Duodenal mucosa (tissue), 2 donors: Measurements from ENCODE around the gene EMX1.

Source experiments
- H3K27ac ChIP-seq: one replicate; pipeline ENCODE4 v1.7.0; 2013; ENCODE audit warnings: low read depth, low read length
- H3K27me3 ChIP-seq, 2 donors: one replicate each; pipeline ENCODE4 v1.7.0; 2013; ENCODE audit warnings: low read length in 2 of 2, control low read depth in 1 of 2; ENCODE audit not compliant: insufficient read depth in 2 of 2, control insufficient read depth in 1 of 2
- H3K36me3 ChIP-seq, 2 donors: one replicate each; pipeline ENCODE4 v1.7.0; 2013; ENCODE audit warnings: low read length in 2 of 2, control low read depth in 1 of 2; ENCODE audit not compliant: insufficient read depth in 2 of 2, control insufficient read depth in 1 of 2
- H3K4me1 ChIP-seq, 2 donors: one replicate each; pipeline ENCODE4 v1.7.0; 2013; ENCODE audit warnings: low read length in 2 of 2, control low read depth in 1 of 2; ENCODE audit not compliant: insufficient read depth in 2 of 2, control insufficient read depth in 1 of 2
- H3K4me3 ChIP-seq, 2 donors: one replicate each; pipeline ENCODE4 v1.7.0; 2013; ENCODE audit warnings: low read length in 2 of 2, low read depth in 1 of 2
- H3K9ac ChIP-seq, 2 donors: one replicate each; pipeline ENCODE4 v1.7.0; 2013; ENCODE audit warnings: low read length in 2 of 2, low read depth in 1 of 2
- H3K9me3 ChIP-seq, 2 donors: one replicate each; pipeline ENCODE4 v1.7.0; 2013; ENCODE audit warnings: low read length in 2 of 2, control low read depth in 1 of 2; ENCODE audit not compliant: control insufficient read depth in 1 of 2

The EMX1 gene

GRCh38 chr2:72891091-72891818 lies 26.1 kb upstream of the EMX1 start:
- Histone ChIP-seq H3K27me3 (peaks cover 8 to 20% of the 10 kb centered on the region in 2 donors), H3K36me3 (peaks cover 6 to 19% of the 10 kb centered on the region in 2 donors), H3K27ac (no peak overlapping the region), H3K9me3 (no peaks in the 10 kb centered on the region), H3K9ac (no peak overlapping the region), H3K4me3 (no peak overlapping the region), H3K4me1 (peaks cover 40 to 42% of the 10 kb centered on the region in 2 donors)

- Histone ChIP-seq H3K4me1 (peaks cover 37 to 42% of the 10 kb centered on the region in 2 donors), H3K9ac (no peak overlapping the region), H3K4me3 (no peak overlapping the region), H3K36me3 (peaks cover 6 to 19% of the 10 kb centered on the region in 2 donors), H3K27ac (no peak overlapping the region), H3K27me3 (peaks cover 12 to 24% of the 10 kb centered on the region in 2 donors), H3K9me3 (no peaks in the 10 kb centered on the region)
Observed at GRCh38 chr2:72892506-72893173, 24.7 kb upstream of the EMX1 start.

- Histone ChIP-seq H3K36me3 (peaks cover 6 to 19% of the 10 kb centered on the region in 2 donors), H3K9ac (no peak overlapping the region), H3K27ac (no peak overlapping the region), H3K9me3 (no peaks in the 10 kb centered on the region), H3K4me1 (peaks cover 28 to 32% of the 10 kb centered on the region in 2 donors), H3K4me3 (no peak overlapping the region), H3K27me3 (peaks cover 13 to 24% of the 10 kb centered on the region in 2 donors)
Observed at GRCh38 chr2:72893594-72894319, 23.6 kb upstream of the EMX1 start.

- Histone ChIP-seq H3K9ac (no peak overlapping the region), H3K9me3 (no peaks in the 10 kb centered on the region), H3K36me3 (peaks cover 6 to 15% of the 10 kb centered on the region in 2 donors), H3K27me3 (peaks cover 13 to 21% of the 10 kb centered on the region in 2 donors), H3K4me1 (peaks cover 22 to 25% of the 10 kb centered on the region in 2 donors), H3K27ac (no peak overlapping the region), H3K4me3 (no peak overlapping the region)
Observed at GRCh38 chr2:72894514-72894913, 22.8 kb upstream of the EMX1 start.

GRCh38 chr2:72895154-72895553 lies 22.2 kb upstream of the EMX1 start:
- H3K9ac ChIP-seq, result no peak overlapping the region
- peaks cover 6 to 15% of the 10 kb centered on the region in 2 donors for H3K36me3 ChIP-seq
- H3K27me3 ChIP-seq, result peaks cover 17 to 21% of the 10 kb centered on the region in 2 donors
- H3K9me3 ChIP-seq, result no peaks in the 10 kb centered on the region
- H3K4me1 ChIP-seq, result peaks cover 18 to 19% of the 10 kb centered on the region in 2 donors
- H3K27ac ChIP-seq, result no peak overlapping the region
- H3K4me3 ChIP-seq, result peak overlapping the region in 1 of 2 donors; percentile 57

GRCh38 chr2:72895759-72896281 lies 21.5 kb upstream of the EMX1 start:
- Histone ChIP-seq H3K27ac (no peak overlapping the region), H3K36me3 (peaks cover 6 to 15% of the 10 kb centered on the region in 2 donors), H3K9ac (no peak overlapping the region), H3K27me3 (peaks cover 22 to 27% of the 10 kb centered on the region in 2 donors), H3K4me3 (peak overlapping the region; percentile 41 to 57), H3K4me1 (peaks cover 18 to 19% of the 10 kb centered on the region in 2 donors), H3K9me3 (no peaks in the 10 kb centered on the region)

GRCh38 chr2:72896446-72896845 lies 20.9 kb upstream of the EMX1 start:
- no peak overlapping the region for H3K9ac ChIP-seq
- H3K27me3 ChIP-seq, result peaks cover 24 to 33% of the 10 kb centered on the region in 2 donors
- H3K4me3 ChIP-seq, result peak overlapping the region in 1 of 2 donors; percentile 57
- H3K27ac ChIP-seq, result no peak overlapping the region
- H3K9me3 ChIP-seq, result no peaks in the 10 kb centered on the region
- peaks cover 18 to 19% of the 10 kb centered on the region in 2 donors for H3K4me1 ChIP-seq
- peaks cover under 1 to 10% of the 10 kb centered on the region in 2 donors for H3K36me3 ChIP-seq

- peaks cover 18 to 19% of the 10 kb centered on the region in 2 donors for H3K4me1 ChIP-seq
- no peak overlapping the region for H3K4me3 ChIP-seq
- H3K9ac ChIP-seq, result no peak overlapping the region
- peaks cover 35 to 36% of the 10 kb centered on the region in 2 donors for H3K27me3 ChIP-seq
- H3K36me3 ChIP-seq, result no peaks in the 10 kb centered on the region
- no peaks in the 10 kb centered on the region for H3K9me3 ChIP-seq
- H3K27ac ChIP-seq, result no peak overlapping the region
Observed at GRCh38 chr2:72897785-72898584, 19.3 kb upstream of the EMX1 start.

- no peaks in the 10 kb centered on the region for H3K9me3 ChIP-seq
- peaks cover 18 to 19% of the 10 kb centered on the region in 2 donors for H3K4me1 ChIP-seq
- H3K27ac ChIP-seq, result no peak overlapping the region
- no peak overlapping the region for H3K4me3 ChIP-seq
- H3K36me3 ChIP-seq, result no peaks in the 10 kb centered on the region
- H3K27me3 ChIP-seq, result peaks cover 40% of the 10 kb centered on the region in 2 donors
- H3K9ac ChIP-seq, result no peak overlapping the region
Observed at GRCh38 chr2:72898585-72898906, 18.8 kb upstream of the EMX1 start.
